ENCODE measurements around the gene ZNF610. TPM values are rescaled to one million over a fixed set of nuclear protein-coding genes. Genes with fewer than 3 reads are reported as not detected.

ZNF610 gene
- total RNA-seq, 1 experiment from 2014 or later = 6.4 TPM

- no peak overlapping the region for H3K27ac Mint-ChIP-seq
- Histone ChIP-seq H3K79me1 (ENCODE audit: insufficient read depth, low read depth, low read length, poor library complexity, severe bottlenecking) (no peaks in the 10 kb centered on the region), H3T11ph (ENCODE audit: low read length) (no peak overlapping the region), H4K20me1 (ENCODE audit: control insufficient read depth, insufficient read depth, insufficient read length) (no peaks in the 10 kb centered on the region), H2AK5ac (ENCODE audit: insufficient read length, low read length) (no peak overlapping the region), H3K9me3 (ENCODE audit: control insufficient read depth, low read depth, low read length) (peaks cover 24% of the 10 kb centered on the region), H2BK5ac (ENCODE audit: insufficient read length, low read length) (no peak overlapping the region), H3K14ac (ENCODE audit: insufficient read depth, low read length) (no peak overlapping the region), H3K56ac (ENCODE audit: insufficient read length, low read depth, low read length) (no peak overlapping the region), H4K5ac (ENCODE audit: insufficient read length, low read depth, low read length) (no peak overlapping the region), H3K18ac (ENCODE audit: insufficient read length, low read depth, low read length) (no peak overlapping the region), H3K23ac (ENCODE audit: insufficient read length, low read depth, low read length) (no peak overlapping the region), H2BK12ac (ENCODE audit: insufficient read length, low read depth, low read length) (no peak overlapping the region), H4K91ac (ENCODE audit: insufficient read length, low read depth, low read length) (no peak overlapping the region), H3K27ac (ENCODE audit: insufficient read length, low read depth, low read length) (no peak overlapping the region), H3K4ac (ENCODE audit: low read depth, low read length) (no peak overlapping the region), H4K8ac (replicated peaks; ENCODE audit: insufficient read length, low read depth, low read length) (no peak overlapping the region), H3K4me2 (ENCODE audit: insufficient read depth, insufficient read length, low read length) (no peak overlapping the region), H3K27me3 (ENCODE audit: insufficient read depth, low read length) (no peaks in the 10 kb centered on the region), H2BK15ac (ENCODE audit: low read depth, low read length) (no peak overlapping the region), H3K4me1 (ENCODE audit: insufficient read depth, low read length) (peaks cover 2% of the 10 kb centered on the region; the same call in 1 of the 2 replicates), H2BK20ac (ENCODE audit: low read depth, low read length, poor library complexity, severe bottlenecking) (no peak overlapping the region), H3K79me2 (ENCODE audit: insufficient read depth, low read length) (peaks cover 2% of the 10 kb centered on the region; the same call in 1 of the 2 replicates), H3K23me2 (ENCODE audit: insufficient read length, low read depth, low read length, poor library complexity, severe bottlenecking) (peaks cover 8% of the 10 kb centered on the region), H2AFZ (ENCODE audit: low read length) (no peak overlapping the region), H3K9ac (ENCODE audit: extremely low read depth, insufficient read length, low read length) (no peak overlapping the region), H2BK120ac (ENCODE audit: low read depth, low read length, poor library complexity, severe bottlenecking) (no peak overlapping the region)
- no peak for TF ChIP-seq CTCF (conservative IDR thresholded peaks at IDR 0.05)
- peaks cover 48 to 70% (median 69%) of the 10 kb centered on the region in 3 experiments for H3K36me3 Mint-ChIP-seq (ENCODE audit: insufficient read depth in 1 of 3, low read depth in 3 of 3)
- DNase-seq = no peak
- no peak overlapping the region for H3K4me3 Mint-ChIP-seq
- H3K9me3 Mint-ChIP-seq = peaks cover 84 to 87% of the 10 kb centered on the region in 2 experiments
- no peaks in the 10 kb centered on the region; the same call in 1 of the 2 replicates for H3K27me3 Mint-ChIP-seq (ENCODE audit: low read depth)
- no peaks in the 10 kb centered on the region for H3K4me1 Mint-ChIP-seq
- no CpG with 5 or more reads among the region's 8 CpGs for WGBS (ENCODE audit: extremely low coverage, insufficient read length, low lambda C conversion rate)
Observed at GRCh38 chr19:52366414-52366824, 30.4 kb downstream of the ZNF610 start.
